Peyer's patch (tissue), 4 donors: ENCODE results near the gene COLGALT1.

ENCODE experiments used
- POLR2A ChIP-seq, 2 donors: fragments of 450-650 bp; IDR thresholded peaks; one replicate each; pipeline ENCODE4 v1.5.1; 2017; ENCODE audit warnings: antibody characterized with exemption in 2 of 2, mild to moderate bottlenecking in 2 of 2, moderate library complexity in 2 of 2
- TF ChIP-seq, protein P1 (sequence below), 6 experiments: fragments of 450-650 bp in 4 of 6; fragments of 200-600 bp in 2 of 6; sonication (generic) in 1 of 6; IDR thresholded peaks; one replicate each; pipeline ENCODE4 v1.5.1; 2017 to 2019; ENCODE audit warnings: antibody characterized with exemption in 6 of 6, mild to moderate bottlenecking in 3 of 6, moderate library complexity in 1 of 6

DNA sequence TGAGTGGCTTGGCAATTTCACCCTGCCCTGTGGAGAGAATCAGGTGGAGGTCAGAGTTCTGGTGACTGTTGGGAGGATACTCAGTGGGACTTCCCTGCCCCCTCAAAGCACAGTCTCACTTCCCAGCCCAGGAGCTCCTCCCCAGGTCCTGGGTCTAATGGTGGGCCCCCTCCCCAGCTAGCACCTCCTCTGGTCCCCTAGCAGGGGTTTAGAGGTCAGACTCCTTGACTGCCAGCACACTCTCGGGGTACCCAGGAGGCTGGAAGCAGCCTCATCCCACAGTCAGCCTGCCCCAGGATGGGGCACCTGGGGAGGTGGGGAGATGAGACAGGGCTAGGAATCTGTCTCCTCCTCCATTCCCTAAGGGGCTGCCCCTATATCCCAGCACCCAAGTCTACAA, 65.2 kb downstream of the COLGALT1 start:
- TF ChIP-seq, protein P1, sequence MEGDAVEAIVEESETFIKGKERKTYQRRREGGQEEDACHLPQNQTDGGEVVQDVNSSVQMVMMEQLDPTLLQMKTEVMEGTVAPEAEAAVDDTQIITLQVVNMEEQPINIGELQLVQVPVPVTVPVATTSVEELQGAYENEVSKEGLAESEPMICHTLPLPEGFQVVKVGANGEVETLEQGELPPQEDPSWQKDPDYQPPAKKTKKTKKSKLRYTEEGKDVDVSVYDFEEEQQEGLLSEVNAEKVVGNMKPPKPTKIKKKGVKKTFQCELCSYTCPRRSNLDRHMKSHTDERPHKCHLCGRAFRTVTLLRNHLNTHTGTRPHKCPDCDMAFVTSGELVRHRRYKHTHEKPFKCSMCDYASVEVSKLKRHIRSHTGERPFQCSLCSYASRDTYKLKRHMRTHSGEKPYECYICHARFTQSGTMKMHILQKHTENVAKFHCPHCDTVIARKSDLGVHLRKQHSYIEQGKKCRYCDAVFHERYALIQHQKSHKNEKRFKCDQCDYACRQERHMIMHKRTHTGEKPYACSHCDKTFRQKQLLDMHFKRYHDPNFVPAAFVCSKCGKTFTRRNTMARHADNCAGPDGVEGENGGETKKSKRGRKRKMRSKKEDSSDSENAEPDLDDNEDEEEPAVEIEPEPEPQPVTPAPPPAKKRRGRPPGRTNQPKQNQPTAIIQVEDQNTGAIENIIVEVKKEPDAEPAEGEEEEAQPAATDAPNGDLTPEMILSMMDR (IDR thresholded peaks at IDR 0.05), result no peak
- TF ChIP-seq POLR2A (IDR thresholded peaks at IDR 0.05), result no peak
